ENCODE measurements around the gene LCE5A.
"Not testable (repeated sequence)": the region's sequence is repeated elsewhere in the genome, so short reads cannot be mapped to it uniquely, and the experiment has no call there.

Gene LCE5A

DNA sequence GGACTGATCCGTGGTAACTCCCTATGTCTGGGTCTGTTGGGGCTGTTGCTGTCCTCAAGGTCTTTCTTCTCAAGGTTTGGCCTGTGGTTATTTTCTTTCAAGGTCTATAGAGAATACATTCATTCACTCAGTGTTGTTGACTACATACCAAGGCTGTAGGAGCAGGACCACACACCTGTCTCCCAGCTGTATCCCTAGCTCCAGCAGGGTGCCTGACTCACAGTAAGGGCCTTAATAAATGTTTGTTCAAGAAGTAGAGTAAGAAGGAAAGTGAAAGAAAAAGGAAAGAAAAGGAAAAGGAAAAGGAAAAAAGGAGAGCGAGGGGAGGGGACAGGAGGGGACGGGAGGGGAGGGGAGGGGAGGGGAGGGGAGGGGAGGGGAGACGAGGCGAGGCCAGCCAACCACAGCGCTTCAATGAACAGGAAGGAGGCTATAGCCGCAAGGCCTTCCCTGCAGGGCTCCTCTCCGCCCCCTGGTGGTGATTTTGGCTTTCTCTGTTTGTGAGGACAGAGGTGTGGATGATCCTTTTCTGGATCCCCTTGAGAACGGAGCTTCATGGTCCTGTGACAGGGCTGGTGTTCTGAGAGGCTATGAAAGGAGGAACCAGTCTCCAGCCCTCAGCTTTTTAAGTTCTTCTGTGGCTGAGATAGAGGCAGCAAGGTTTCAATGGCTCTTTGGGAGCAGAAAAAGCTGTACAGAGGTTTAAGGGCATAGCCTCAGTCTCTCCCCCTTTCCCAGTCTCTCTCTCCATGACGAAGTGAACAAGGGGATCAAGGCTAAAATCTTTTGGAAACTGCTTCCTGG, 30.6 kb upstream of the LCE5A start:
- TF ChIP-seq, protein P1, sequence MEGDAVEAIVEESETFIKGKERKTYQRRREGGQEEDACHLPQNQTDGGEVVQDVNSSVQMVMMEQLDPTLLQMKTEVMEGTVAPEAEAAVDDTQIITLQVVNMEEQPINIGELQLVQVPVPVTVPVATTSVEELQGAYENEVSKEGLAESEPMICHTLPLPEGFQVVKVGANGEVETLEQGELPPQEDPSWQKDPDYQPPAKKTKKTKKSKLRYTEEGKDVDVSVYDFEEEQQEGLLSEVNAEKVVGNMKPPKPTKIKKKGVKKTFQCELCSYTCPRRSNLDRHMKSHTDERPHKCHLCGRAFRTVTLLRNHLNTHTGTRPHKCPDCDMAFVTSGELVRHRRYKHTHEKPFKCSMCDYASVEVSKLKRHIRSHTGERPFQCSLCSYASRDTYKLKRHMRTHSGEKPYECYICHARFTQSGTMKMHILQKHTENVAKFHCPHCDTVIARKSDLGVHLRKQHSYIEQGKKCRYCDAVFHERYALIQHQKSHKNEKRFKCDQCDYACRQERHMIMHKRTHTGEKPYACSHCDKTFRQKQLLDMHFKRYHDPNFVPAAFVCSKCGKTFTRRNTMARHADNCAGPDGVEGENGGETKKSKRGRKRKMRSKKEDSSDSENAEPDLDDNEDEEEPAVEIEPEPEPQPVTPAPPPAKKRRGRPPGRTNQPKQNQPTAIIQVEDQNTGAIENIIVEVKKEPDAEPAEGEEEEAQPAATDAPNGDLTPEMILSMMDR (IDR thresholded peaks at IDR 0.05; ENCODE audit: low read depth, low read length, missing control alignments): peak; percentile 57
- DNase-seq: no peak
- H3K4me3 ChIP-seq (ENCODE audit: low read depth, low read length): no peak overlapping the region
- no peaks in the 10 kb centered on the region for H3K27me3 ChIP-seq (replicated peaks)
- in situ Hi-C loops (cut with HindIII; ENCODE audit: low pct_ligation_motif_present, low sequenced_read_pairs): no loop called here
- H3K36me3 ChIP-seq (replicated peaks): no peaks in the 10 kb centered on the region
- H3K27ac ChIP-seq: no peak overlapping the region

DNA sequence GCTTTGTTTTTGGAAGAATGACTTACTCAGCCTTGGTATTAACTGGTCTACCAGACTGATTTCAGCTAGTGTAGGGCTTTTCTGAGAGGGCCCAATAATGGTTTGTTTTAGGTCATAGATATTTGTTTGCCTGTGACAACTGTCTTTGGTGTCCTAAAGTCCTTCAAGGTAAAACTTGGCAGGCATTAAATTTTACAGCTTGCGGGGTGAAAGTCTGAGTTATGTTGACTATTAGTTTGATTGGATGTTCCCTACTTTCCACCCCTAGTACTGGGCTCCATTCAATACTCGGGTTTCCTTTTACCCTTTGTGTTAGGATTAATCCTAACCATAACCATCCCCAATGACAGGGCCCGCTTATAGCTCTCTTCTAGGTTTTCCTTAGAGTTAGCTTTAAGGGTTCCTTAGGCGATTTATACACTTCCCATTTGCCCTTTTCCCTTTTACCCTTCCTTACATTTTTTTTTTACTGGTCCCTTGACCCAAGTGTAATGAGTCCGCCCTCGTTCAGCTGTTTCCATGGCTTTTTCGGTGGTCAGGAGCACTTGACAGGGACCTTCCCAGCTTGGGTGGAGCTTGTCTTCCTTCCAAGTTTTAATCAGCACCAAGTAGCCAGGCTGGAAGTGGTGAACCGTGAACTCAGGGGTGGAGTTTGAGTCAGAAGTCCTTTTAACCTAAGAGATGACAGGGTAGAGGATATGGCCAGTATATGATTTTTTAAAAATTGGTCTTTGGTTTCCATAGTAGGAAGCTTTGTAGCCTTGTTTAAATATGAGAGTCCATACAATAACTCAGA, 28.5 kb upstream of the LCE5A start:
- Histone ChIP-seq H3K36me3 (replicated peaks) (no peaks in the 10 kb centered on the region), H3K27me3 (replicated peaks) (no peaks in the 10 kb centered on the region), H3K4me3 (ENCODE audit: low read depth, low read length) (no peak overlapping the region), H3K27ac (no peak overlapping the region)
- DNase-seq: no peak
- TF ChIP-seq, protein P1 (IDR thresholded peaks at IDR 0.05; ENCODE audit: low read depth, low read length, missing control alignments): no peak
- in situ Hi-C loops (cut with HindIII; ENCODE audit: low pct_ligation_motif_present, low sequenced_read_pairs): no loop called here

DNA sequence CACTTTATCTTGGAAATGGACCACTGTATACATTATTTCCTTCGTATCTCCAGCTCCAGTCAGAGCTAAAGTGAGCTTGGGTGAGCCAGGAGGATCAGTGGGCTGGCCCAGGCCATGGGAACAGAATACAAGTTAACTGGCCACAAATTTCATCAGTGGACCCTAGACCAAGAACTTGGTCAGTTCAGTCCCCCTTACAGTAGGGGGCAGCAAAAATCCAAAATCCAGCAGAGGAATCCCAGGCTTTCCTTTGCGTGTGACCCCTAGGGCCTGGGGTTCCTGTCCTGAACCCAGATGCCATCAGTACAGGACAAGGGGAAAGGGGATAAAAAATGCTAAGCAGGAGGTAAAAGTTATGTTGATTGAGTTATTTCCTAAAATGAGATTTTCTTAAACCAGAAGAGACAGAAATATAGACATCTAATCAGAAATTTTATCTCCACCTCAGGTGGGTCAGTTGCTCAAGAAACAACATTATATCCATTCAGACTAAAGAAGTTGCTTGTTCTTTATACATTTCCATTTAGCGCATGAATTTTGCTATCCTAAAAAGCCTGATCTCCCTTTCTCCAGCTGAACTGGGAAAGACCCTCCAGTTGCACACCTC, 24.1 kb upstream of the LCE5A start:
- in situ Hi-C loops (cut with HindIII; ENCODE audit: low pct_ligation_motif_present, low sequenced_read_pairs): no loop called here
- Histone ChIP-seq H3K4me3 (ENCODE audit: low read depth, low read length) (no peak overlapping the region), H3K27me3 (replicated peaks) (no peaks in the 10 kb centered on the region), H3K27ac (no peak overlapping the region), H3K36me3 (replicated peaks) (no peaks in the 10 kb centered on the region)
- DNase-seq: no peak
- TF ChIP-seq, protein P1 (IDR thresholded peaks at IDR 0.05; ENCODE audit: low read depth, low read length, missing control alignments): peak; percentile 51

DNA sequence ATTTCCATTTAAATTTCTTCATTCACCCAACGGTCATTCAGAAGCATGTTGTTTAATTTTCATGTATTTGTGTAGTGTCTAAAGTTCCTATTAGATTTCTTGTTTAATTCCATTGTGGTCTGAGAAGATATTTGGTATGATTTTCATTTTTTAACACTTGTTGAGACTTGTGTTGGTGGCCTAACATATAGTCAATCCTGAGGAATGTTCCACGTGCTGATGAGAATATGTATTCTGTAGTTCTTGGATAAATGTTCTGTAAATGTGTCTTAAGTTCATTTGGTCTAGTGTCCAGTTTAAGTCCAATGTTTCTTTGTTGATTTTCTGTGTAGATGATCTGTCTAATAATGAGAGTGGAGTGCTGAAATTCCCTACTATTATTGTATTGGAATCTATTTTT, 22.7 kb upstream of the LCE5A start:
- no peak for DNase-seq
- in situ Hi-C loops (cut with HindIII; ENCODE audit: low pct_ligation_motif_present, low sequenced_read_pairs): no loop called here
- H3K27ac ChIP-seq: no peak overlapping the region
- no peak overlapping the region for H3K4me3 ChIP-seq (ENCODE audit: low read depth, low read length)
- TF ChIP-seq, protein P1 (IDR thresholded peaks at IDR 0.05; ENCODE audit: low read depth, low read length, missing control alignments): no peak
- no peaks in the 10 kb centered on the region for H3K36me3 ChIP-seq (replicated peaks)
- H3K27me3 ChIP-seq (replicated peaks): no peaks in the 10 kb centered on the region

DNA sequence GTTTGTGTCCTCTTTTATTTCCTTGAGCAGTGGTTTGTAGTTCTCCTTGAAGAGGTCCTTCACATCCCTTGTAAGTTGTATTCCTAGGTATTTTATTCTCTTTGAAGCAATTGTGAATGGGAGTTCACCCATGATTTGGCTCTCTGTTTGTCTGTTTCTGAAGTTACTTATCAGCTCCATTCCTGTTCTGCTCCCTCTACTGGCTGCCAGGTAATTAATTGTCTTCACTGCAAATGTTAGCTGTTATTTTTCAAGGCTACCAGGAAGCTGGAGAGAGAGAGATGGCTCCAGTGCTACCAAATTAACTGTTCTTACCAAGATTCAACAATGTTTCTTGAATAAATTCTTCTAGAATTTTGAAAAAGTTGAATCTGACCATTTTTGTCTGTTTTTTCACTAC, 19.1 kb upstream of the LCE5A start:
- H3K36me3 ChIP-seq (replicated peaks); H3K4me3 ChIP-seq (ENCODE audit: low read depth, low read length); H3K27me3 ChIP-seq (replicated peaks); in situ Hi-C loops (cut with HindIII; ENCODE audit: low pct_ligation_motif_present, low sequenced_read_pairs); H3K27ac ChIP-seq; DNase-seq: not testable (repeated sequence)

DNA sequence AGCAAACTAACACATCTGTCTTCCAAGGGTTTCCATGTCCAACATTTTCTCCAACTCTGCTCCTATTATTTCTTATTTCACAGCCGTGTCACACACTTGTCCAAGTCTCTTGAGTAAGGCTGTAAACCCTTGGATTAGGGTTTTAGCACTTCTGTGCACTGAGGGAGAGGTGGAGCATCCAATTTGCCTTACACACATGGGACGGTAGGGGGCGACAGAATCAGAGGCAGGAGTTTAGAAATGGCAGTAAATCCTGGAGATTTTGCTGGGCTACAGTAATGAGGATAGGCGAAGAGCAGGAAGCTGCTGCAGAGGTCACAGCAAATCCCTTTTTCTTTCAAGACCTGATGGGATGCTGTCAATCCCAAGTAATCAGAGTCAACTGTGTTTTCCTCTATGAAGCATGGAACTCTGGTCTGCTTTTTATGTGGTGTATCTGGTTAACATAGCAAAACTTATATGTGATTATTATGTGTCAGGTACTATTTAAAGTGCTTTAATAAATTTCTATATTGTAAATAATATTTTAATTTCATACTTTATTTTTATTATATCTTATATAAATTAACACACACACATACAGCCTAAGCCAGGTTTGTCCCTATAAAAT, 15.4 kb upstream of the LCE5A start:
- TF ChIP-seq, protein P1 (IDR thresholded peaks at IDR 0.05; ENCODE audit: low read depth, low read length, missing control alignments): peak; percentile 64
- H3K4me3 ChIP-seq (ENCODE audit: low read depth, low read length): no peak overlapping the region
- H3K27me3 ChIP-seq (replicated peaks): no peaks in the 10 kb centered on the region
- DNase-seq: no peak
- H3K36me3 ChIP-seq (replicated peaks): no peaks in the 10 kb centered on the region
- in situ Hi-C loops (cut with HindIII; ENCODE audit: low pct_ligation_motif_present, low sequenced_read_pairs): no loop called here
- H3K27ac ChIP-seq: no peak overlapping the region

Measured in brain microvascular endothelial cell (primary cell).